Uterus (tissue), 2 donors: ENCODE measurements around the gene DLST.

ENCODE experiments used
- CTCF ChIP-seq, 4 experiments: fragments of 200-600 bp in 2 of 4; fragments of 450-650 bp in 2 of 4; sonication (generic) in 2 of 4; IDR thresholded peaks; one replicate each; pipeline ENCODE4 v1.5.1; 2016 to 2019; ENCODE audit warnings: antibody characterized with exemption in 4 of 4, mild to moderate bottlenecking in 2 of 4, moderate library complexity in 1 of 4
- POLR2A ChIP-seq, 2 donors: fragments of 450-650 bp; IDR thresholded peaks; one replicate each; pipeline ENCODE4 v1.6.1; 2016; ENCODE audit warnings: antibody characterized with exemption in 2 of 2, mild to moderate bottlenecking in 1 of 2, moderate library complexity in 1 of 2

DNA sequence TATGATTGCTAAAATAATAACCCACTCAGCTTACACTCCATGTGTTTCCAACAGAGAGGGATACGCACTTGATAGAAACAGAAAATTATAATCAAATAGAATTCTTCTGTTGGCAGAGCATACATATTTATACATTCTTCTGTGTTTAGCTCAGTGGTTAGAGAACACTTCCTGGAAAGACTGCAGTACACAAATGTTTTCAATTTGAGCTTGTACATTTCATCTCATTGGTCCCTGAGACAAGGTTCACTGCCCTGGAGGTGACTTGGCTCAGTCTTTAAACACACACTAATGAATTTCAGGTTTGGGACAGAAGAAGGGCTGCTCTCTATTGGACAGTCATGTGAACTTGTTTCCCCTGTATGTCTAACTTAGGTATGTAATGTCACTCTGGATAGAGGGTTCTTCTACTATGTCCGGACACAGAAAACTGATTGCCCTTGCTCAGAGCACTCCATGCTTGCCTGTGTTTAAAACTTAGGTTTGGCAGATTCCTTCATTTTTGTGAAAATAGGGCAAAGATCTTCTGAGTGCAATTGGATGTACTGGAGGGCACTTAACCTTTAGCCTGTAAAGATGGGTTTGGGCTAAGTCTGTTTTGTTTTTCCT is 28.7 kb upstream of the DLST start:
- no peak for TF ChIP-seq CTCF (IDR thresholded peaks at IDR 0.05)
- TF ChIP-seq POLR2A (IDR thresholded peaks at IDR 0.05), result no peak
